Subcutaneous adipose tissue (tissue), 4 donors: Measurements from ENCODE around the gene DOHH. TPM values are rescaled to one million over a fixed set of nuclear protein-coding genes. Genes with fewer than 3 reads are reported as not detected.

Experiments
- CTCF ChIP-seq: fragments of 450-650 bp; IDR thresholded peaks from one replicate; pipeline ENCODE4 v1.5.1; 2016; ENCODE audit warnings: low read depth, mild to moderate bottlenecking, control low read depth, antibody characterized with exemption, moderate library complexity
- total RNA-seq, 4 donors: library from RNA; depleted of rRNA; stranded (reverse); fragments of >200 nt; gene quantifications; one replicate each; pipeline ENCODE4 v1.1.0, GENCODE V29; 2016

DOHH gene
- total RNA-seq, 4 donors from 2014 or later, result 4.9 to 11.9 (median 8.9) TPM

GRCh38 chr19:3481241-3482090, 19.0 kb downstream of the DOHH start:
- no peak for TF ChIP-seq CTCF

DNA sequence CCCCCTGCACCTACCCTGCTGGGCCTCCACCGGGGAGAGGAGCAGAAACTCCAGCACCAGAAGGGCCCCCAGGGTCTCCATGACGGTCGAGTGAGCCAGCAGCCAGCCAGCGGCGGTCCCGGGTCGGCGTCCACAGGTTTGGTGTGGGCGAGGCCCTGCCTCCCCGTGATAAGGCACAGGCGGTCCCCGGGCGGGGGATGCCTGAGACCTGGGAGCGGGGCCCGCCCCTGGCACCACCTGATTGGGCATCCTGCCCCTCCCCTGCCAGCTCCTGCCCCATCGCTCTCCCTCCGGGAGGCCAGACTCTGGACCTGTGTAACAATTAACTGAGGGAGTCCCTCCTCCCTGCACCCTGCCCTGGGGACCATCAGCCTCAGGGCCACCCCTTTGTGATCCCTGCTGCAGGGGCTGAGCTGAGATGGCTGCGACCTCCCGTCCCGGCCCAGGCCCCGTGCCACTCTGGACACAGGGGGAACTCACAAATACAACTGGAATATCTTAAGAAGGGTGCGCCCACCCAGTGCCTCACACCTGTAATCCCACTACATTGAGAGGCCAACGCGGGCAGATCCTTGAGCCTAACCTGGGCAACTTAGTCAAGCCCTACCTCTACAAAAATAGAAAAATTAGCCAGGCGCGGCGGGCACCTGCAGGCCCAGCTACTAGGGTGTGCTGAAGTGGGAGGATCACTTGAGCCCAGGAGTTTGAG, 19.9 kb downstream of the DOHH start, which contains the start of gene SMIM24:
SMIM24 (minus strand) TSS at position 143 of the 709 bp plus-strand sequence; CDS start at position 81, 62 bp downstream.
- TF ChIP-seq CTCF, result no peak

DNA sequence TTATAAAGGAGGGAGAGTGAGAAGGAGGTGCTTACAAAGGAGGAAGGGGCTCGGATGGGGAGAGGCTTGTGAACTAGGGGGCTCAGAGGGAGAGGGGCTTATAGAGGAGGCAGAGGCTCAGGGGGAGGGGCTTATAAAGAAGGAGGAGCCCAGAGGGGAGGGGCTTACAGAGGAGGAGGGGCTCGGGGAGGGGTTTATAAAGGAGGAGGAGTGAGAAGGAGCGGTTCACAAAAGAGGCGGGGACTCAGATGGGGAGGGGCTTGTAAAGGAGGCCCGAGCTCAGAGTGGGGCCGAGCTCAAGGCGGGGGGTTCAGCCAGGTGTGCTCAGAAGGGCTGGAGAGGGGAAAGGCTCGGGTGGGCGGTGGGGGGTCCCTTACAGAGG, 20.6 kb downstream of the DOHH start:
- no peak for TF ChIP-seq CTCF

DNA sequence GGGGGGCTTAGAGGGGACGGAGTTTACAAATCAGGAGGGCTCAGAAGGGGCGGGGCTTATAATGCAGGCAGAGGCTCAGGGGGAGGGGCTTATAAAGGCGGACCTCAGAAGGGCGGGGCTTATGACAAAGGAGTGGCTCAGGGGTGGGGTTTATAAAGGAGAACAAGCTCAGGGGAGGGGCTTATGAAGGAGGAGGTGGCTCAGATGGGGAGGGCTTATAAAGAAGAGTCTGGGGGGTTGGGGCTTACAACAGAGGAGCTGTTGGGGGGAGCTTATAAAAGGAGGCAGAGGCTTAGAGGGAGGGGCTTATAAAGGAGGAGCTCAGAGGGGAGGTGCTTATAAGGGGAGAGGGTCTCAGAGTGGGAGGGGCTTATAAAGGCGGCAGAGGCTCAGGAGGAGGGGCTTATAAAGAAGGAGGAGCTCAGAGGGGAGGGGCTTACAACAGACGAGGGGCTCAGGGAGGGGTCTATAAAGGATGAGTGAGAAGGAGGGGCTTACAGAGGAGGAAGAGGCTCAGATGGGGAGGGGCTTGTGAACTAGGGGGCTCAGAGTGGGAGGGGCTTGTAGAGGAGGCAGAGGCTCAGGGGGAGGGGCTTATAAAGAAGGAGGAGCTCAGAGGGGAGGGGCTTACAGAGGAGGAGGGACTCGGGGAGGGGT, 21.2 kb downstream of the DOHH start:
- TF ChIP-seq CTCF, result no peak

- no peak for TF ChIP-seq CTCF
Measured at GRCh38 chr19:3478409-3479176, 21.9 kb downstream of the DOHH start.

DNA sequence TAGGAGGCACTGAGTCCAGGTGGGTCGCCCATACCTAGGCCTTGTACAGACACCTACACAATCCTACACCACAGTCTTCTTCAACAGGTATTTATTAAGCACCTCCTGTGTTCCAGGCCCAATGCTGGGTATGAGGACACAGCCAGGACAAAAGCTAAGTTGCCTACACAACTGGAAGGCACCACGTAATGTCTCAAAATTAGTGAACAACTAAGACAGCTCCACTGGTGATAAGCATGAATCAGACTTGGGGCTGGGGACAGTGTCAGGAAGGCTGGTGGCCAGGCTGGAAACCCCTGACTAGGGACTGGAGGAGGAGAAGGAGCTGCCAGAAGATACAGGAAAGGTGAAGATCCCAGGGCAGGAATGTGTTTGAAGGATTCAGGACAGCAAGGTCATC, 22.5 kb downstream of the DOHH start:
- TF ChIP-seq CTCF, result no peak
